CD14-positive monocyte (primary cell): ENCODE results near the gene TCEANC. TPM values are rescaled to one million over a fixed set of nuclear protein-coding genes. Genes with fewer than 3 reads are reported as not detected.

Source experiments
- DNase-seq, 3 donors: peaks; one replicate each; pipeline ENCODE4 v3.0.0-alpha.2; 2011 to 2022
- H2AFZ ChIP-seq: 2 replicates; pipeline ENCODE4 v1.6.0; 2012; ENCODE audit warnings: mild to moderate bottlenecking, low read depth, low read length, inconsistent platforms; ENCODE audit not compliant: insufficient read depth, poor library complexity, severe bottlenecking
- H3K27ac ChIP-seq, 2 donors: 1 replicate in 1 of 2; 2 replicates in 1 of 2; pipeline ENCODE4 v1.5.1; 2012 to 2013; ENCODE audit warnings: low read length in 2 of 2, control low read depth in 1 of 2, inconsistent platforms in 1 of 2, low read depth in 1 of 2, mild to moderate bottlenecking in 1 of 2
- H3K27me3 ChIP-seq, 2 donors: one replicate each; pipeline versions ENCODE4 v1.6.0 to v1.6.1; 2011 to 2013; ENCODE audit warnings: low read length in 2 of 2; ENCODE audit not compliant: control insufficient read depth in 2 of 2, insufficient read depth in 2 of 2
- H3K36me3 ChIP-seq, 2 donors: replicated peaks in 1 of 2; 1 replicate in 1 of 2; 2 replicates in 1 of 2; pipeline versions ENCODE4 v1.5.1 to v1.6.1; 2012 to 2013; ENCODE audit warnings: low read length in 2 of 2, control low read depth in 1 of 2, inconsistent platforms in 1 of 2, mild to moderate bottlenecking in 1 of 2; ENCODE audit not compliant: insufficient read depth in 2 of 2, control insufficient read depth in 1 of 2
- H3K4me1 ChIP-seq, 2 donors: 1 replicate in 1 of 2; 2 replicates in 1 of 2; pipeline versions ENCODE4 v1.5.1 to v1.6.1; 2012 to 2013; ENCODE audit warnings: low read length in 2 of 2, control low read depth in 1 of 2, inconsistent platforms in 1 of 2, mild to moderate bottlenecking in 1 of 2, moderate library complexity in 1 of 2; ENCODE audit not compliant: insufficient read depth in 2 of 2, control insufficient read depth in 1 of 2
- H3K4me2 ChIP-seq: replicated peaks from 2 replicates; pipeline ENCODE3; 2012; ENCODE audit warnings: low read length, moderate library complexity, mild to moderate bottlenecking; ENCODE audit not compliant: poor library complexity, severe bottlenecking; ENCODE audit errors: extremely low read depth
- H3K4me3 ChIP-seq, 3 experiments: fragments of 200-600 bp in 1 of 3; sonication (generic) in 1 of 3; replicated peaks in 1 of 3; 1 replicate in 2 of 3; 2 replicates in 1 of 3; pipeline ENCODE4 v1.5.1; 2011 to 2013; ENCODE audit warnings: low read length in 3 of 3, mild to moderate bottlenecking in 3 of 3, control low read depth in 2 of 3, low read depth in 2 of 3, inconsistent platforms in 1 of 3, moderate library complexity in 1 of 3
- H3K79me2 ChIP-seq: 2 replicates; pipeline ENCODE4 v1.6.0; 2012; ENCODE audit warnings: mild to moderate bottlenecking, control low read depth, inconsistent platforms, low read length, moderate library complexity; ENCODE audit not compliant: insufficient read depth
- H3K9ac ChIP-seq: 2 replicates; pipeline ENCODE4 v1.6.0; 2017; ENCODE audit warnings: low read length, mild to moderate bottlenecking; ENCODE audit not compliant: insufficient read depth, poor library complexity, severe bottlenecking
- H3K9me3 ChIP-seq, 2 donors: replicated peaks in 1 of 2; 1 replicate in 1 of 2; 2 replicates in 1 of 2; pipeline versions ENCODE4 v1.5.1 to v1.6.1; 2012 to 2013; ENCODE audit warnings: low read length in 2 of 2, control low read depth in 1 of 2; ENCODE audit not compliant: control insufficient read depth in 1 of 2, insufficient read depth in 1 of 2
- H4K20me1 ChIP-seq: 2 replicates; pipeline ENCODE4 v1.6.0; 2012; ENCODE audit warnings: mild to moderate bottlenecking, low read length, control low read depth, moderate library complexity; ENCODE audit not compliant: insufficient read depth
- H3K27ac Mint-ChIP-seq, 7 donors: one replicate each; pipeline ENCODE4 v1.8.0; 2020; ENCODE audit warnings: mild to moderate bottlenecking in 7 of 7, mixed read lengths in 7 of 7, moderate library complexity in 6 of 7, inconsistent platforms in 2 of 7
- H3K27me3 Mint-ChIP-seq, 3 donors: one replicate each; pipeline ENCODE4 v1.8.0; 2021 to 2022; ENCODE audit warnings: low read depth in 3 of 3, mild to moderate bottlenecking in 3 of 3, mixed read lengths in 3 of 3, moderate library complexity in 3 of 3, inconsistent platforms in 1 of 3
- H3K36me3 Mint-ChIP-seq, 2 donors: one replicate each; pipeline ENCODE4 v1.8.0; 2020; ENCODE audit warnings: mixed read lengths in 2 of 2, inconsistent platforms in 1 of 2, mild to moderate bottlenecking in 1 of 2
- H3K4me1 Mint-ChIP-seq: one replicate; pipeline ENCODE4 v1.8.0; 2020; ENCODE audit warnings: mild to moderate bottlenecking, mixed read lengths
- H3K4me3 Mint-ChIP-seq, 2 donors: one replicate each; pipeline ENCODE4 v1.8.0; 2020; ENCODE audit warnings: mild to moderate bottlenecking in 2 of 2, mixed read lengths in 2 of 2, moderate library complexity in 1 of 2
- H3K9me3 Mint-ChIP-seq, 7 donors: one replicate each; pipeline ENCODE4 v1.8.0; 2020 to 2022; ENCODE audit warnings: mixed read lengths in 7 of 7, mild to moderate bottlenecking in 6 of 7, moderate library complexity in 6 of 7, inconsistent platforms in 2 of 7
- CTCF ChIP-seq: fragments of 200-600 bp; IDR thresholded peaks from one replicate; pipeline ENCODE4 v1.8.0; 2022; ENCODE audit warnings: antibody characterized with exemption, mild to moderate bottlenecking
- WGBS: methylation state at CpG from one replicate; pipeline ENCODE4 v1.1.5; 2013; ENCODE audit warnings: missing lambda C conversion rate; ENCODE audit not compliant: insufficient coverage; 5-methylcytosine and 5-hydroxymethylcytosine counted together
- intact Hi-C, 2 donors: fragments of 100-400 bp; cut with micrococcal nuclease; formaldehyde crosslinking; loops; one replicate each; pipeline versions ENCODE4 v1.15.0 to v1.15.1; 2023
- polyA plus RNA-seq, 3 donors: library from polyadenylated mRNA; depleted of rRNA in 1 of 3; unstranded in 2 of 3; stranded (reverse) in 1 of 3; fragments of 300-500 nt in 2 of 3; fragments of >200 nt in 1 of 3; fragmentation: Illumina TruSeq in 2 of 3; gene quantifications; 1 replicate in 2 of 3; 2 replicates in 1 of 3; pipeline ENCODE4 v1.2.3, GENCODE V29; 2012 to 2021

The TCEANC gene
- polyA plus RNA-seq, 3 donors: 1.6 to 2.8 (median 1.9) TPM

- H3K27ac ChIP-seq: peak overlapping the region in 1 of 2 donors; percentile 45
- H3K4me2 ChIP-seq: no peak overlapping the region
- intact Hi-C loops: loop anchor here (5.0 to 10.0 kb wide), 3 partner anchors 37 to 1180 kb away; partner anchors contain the start of genes FANCB (in 1 of the 2), MOSPD2 (in 1 of the 2), OFD1 (in 1 of the 2) and TCEANC (in 1 of the 2)
- peaks cover 88% of the 10 kb centered on the region in 2 donors for H3K4me1 ChIP-seq
- Mint-ChIP-seq H3K4me1 (peaks cover 75% of the 10 kb centered on the region), H3K27ac (peak overlapping the region in 5 of 7 donors; percentile 0 to 59 (median 31)), H3K4me3 (no peak overlapping the region), H3K27me3 (peaks cover 0 to 20% (median 1%) of the 10 kb centered on the region in 3 donors), H3K36me3 (peaks cover 0 to 3% of the 10 kb centered on the region in 2 donors), H3K9me3 (peaks cover 0 to 2% (median 0%) of the 10 kb centered on the region in 7 donors)
- peaks cover 0 to 6% of the 10 kb centered on the region in 2 donors for H3K27me3 ChIP-seq
- 82% methylated on average over 2 of the region's 8 CpGs for WGBS
- peaks cover 74% of the 10 kb centered on the region for H4K20me1 ChIP-seq
- DNase-seq: no peak
- H3K9ac ChIP-seq: no peak overlapping the region
- no peaks in the 10 kb centered on the region for H3K9me3 ChIP-seq
- H3K36me3 ChIP-seq: no peaks in the 10 kb centered on the region
- H2AFZ ChIP-seq: no peak overlapping the region
- TF ChIP-seq CTCF: no peak
- H3K4me3 ChIP-seq: no peak overlapping the region
- H3K79me2 ChIP-seq: peaks cover 99% of the 10 kb centered on the region
Measured at GRCh38 chrX:13694983-13695382, 42.0 kb downstream of the TCEANC start.

- peaks cover 73% of the 10 kb centered on the region for H3K4me1 Mint-ChIP-seq
- no peak overlapping the region for H3K4me3 ChIP-seq
- peaks cover 80% of the 10 kb centered on the region for H4K20me1 ChIP-seq
- H3K9ac ChIP-seq: no peak overlapping the region
- H3K9me3 Mint-ChIP-seq: peaks cover 0 to 2% (median 0%) of the 10 kb centered on the region in 7 donors
- intact Hi-C loops: loop anchor here (5.0 to 10.0 kb wide), 2 partner anchors 37 to 1179 kb away; partner anchors contain the start of genes FANCB (in 1 of the 2), MOSPD2 (in 1 of the 2), OFD1 (in 1 of the 2) and TRAPPC2 (in 1 of the 2)
- H2AFZ ChIP-seq: no peak overlapping the region
- no peaks in the 10 kb centered on the region for H3K9me3 ChIP-seq
- peaks cover 99% of the 10 kb centered on the region for H3K79me2 ChIP-seq
- H3K4me3 Mint-ChIP-seq: no peak overlapping the region
- H3K27me3 ChIP-seq: no peaks in the 10 kb centered on the region
- 0% methylated on average over 1 of the region's 4 CpGs for WGBS
- no peak overlapping the region for H3K27ac ChIP-seq
- H3K27ac Mint-ChIP-seq: peak overlapping the region in 6 of 7 donors; percentile 5 to 59 (median 25)
- no peak for TF ChIP-seq CTCF
- peaks cover 0 to 3% of the 10 kb centered on the region in 2 donors for H3K36me3 Mint-ChIP-seq
- peaks cover 82 to 83% of the 10 kb centered on the region in 2 donors for H3K4me1 ChIP-seq
- H3K36me3 ChIP-seq: no peaks in the 10 kb centered on the region
- DNase-seq: no peak
- no peak overlapping the region for H3K4me2 ChIP-seq
- peaks cover 0 to 13% (median 1%) of the 10 kb centered on the region in 3 donors for H3K27me3 Mint-ChIP-seq
Measured at GRCh38 chrX:13695601-13696115, 42.7 kb downstream of the TCEANC start.
